Ecto neural progenitor cell (in vitro differentiated cells): Measurements from ENCODE around the gene NOX4.

Experiments
- DNase-seq: peaks from one replicate; pipeline ENCODE4 v3.0.0-alpha.2; 2018; ENCODE audit warnings: low spot score

NOX4 gene

DNA sequence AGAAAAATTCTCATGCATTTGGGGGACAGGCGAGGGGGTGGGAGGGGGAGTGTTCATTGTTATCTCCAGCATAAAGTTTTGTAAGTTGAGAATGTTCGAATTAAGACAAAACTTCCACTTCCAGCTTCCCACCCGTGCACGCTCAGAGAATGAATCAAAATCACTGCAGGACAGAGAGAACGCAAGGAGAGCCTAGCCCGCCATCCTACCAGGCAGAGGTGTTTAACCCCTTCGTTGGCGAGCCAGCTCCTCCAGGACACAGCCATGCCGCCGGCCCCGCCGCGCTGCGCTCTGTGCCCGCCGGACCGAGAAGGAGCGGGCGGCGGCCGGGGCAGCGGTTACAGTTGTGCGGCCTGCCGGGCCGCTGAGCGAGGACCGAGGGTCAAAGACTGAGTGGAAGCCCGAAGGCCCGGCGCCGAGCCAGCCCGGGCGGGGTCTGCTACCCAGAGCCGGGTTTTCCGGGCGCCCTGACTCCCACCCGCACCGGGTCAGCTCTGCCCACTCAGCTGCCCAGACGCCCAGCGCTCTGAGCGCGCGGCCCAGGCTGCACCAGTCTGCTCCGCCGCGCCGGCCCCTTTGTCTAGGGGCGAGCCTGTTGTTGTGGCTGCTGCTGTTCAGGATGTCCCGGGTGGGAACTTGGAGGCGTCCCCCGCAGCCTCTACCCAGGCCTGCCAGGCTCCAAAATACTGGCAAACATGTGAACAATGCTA, at the start of gene NOX4:
TSS of gene NOX4 (minus strand) at position 395 of the 710 bp plus-strand sequence. CDS start at position 266, 129 bp downstream.
- DNase-seq, result peak; percentile 87

DNA sequence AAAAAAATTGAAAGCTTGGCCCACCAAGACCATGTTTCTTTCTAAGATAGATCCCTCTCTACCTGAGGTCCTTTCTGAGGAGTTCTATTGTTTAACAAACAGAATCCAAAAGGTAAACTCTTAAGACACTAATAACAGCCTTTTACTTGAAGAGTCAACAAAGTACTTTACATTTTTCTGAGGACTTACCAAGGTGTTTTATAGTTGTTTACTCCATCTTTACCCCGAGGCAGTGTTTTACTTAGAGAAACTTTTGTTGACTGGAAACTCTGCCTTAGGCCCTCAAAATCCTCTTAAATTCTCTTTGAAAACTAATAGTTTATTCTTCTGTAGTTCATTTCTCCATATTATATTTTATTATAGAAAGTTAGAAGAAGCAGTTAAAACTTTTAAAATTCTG, 49.7 kb upstream of the NOX4 start:
- no peak for DNase-seq

DNA sequence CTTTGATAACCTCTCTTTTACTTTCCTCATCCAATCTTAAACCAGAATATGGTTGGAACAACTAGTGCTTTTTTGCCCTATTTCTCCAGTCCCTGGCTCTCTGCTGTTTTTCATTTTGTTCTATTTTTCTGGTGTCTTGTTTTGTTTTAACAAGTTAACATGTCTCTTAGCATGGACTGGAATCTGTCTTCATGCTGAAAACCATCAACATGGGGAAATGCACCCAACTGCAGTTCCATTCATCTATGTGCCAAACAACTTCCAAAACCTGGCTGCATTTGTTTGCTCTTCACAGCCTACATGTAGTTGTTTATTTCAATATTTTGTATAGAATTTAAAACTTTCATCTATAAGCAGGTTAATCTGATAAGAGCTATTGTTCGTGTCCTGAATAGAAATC, 46.8 kb upstream of the NOX4 start:
- DNase-seq, result no peak

DNA sequence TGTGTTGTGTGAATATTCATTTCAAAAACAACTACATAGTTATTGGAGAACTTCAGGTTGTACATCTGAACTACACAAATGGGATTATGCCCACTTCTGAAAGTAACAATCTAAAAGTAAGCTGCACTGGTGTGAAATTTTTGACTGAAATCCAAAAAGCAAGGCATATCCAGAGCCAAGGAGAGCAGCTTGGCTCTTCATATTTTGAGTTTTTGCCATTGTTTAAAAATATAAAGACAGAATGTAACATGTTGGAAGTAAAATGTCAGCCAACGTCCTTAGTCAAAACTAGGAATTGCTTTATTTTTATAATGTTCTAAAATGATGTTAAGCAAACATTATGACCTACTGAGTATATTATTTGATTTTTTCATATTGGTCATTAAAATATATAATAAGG, 45.8 kb upstream of the NOX4 start:
- no peak for DNase-seq

DNA sequence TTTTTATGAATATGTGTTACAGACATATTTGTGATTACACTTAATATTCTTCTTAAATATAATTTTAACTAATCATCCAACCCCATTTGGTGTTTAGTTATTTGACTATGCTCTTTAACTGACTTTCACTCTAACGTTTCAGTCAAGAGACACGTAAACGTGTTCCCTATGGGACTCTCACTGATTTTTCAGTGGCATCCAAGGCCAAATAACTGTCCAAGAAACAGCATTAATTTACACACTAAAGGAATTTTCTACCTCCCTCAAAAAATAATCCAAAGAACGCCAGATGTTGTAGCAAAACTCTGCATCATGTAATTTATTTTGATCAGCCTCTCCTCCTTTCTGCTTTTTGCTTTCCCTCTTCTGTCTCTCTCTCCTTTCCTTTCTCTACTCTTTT, 44.0 kb upstream of the NOX4 start:
- DNase-seq, result no peak

DNA sequence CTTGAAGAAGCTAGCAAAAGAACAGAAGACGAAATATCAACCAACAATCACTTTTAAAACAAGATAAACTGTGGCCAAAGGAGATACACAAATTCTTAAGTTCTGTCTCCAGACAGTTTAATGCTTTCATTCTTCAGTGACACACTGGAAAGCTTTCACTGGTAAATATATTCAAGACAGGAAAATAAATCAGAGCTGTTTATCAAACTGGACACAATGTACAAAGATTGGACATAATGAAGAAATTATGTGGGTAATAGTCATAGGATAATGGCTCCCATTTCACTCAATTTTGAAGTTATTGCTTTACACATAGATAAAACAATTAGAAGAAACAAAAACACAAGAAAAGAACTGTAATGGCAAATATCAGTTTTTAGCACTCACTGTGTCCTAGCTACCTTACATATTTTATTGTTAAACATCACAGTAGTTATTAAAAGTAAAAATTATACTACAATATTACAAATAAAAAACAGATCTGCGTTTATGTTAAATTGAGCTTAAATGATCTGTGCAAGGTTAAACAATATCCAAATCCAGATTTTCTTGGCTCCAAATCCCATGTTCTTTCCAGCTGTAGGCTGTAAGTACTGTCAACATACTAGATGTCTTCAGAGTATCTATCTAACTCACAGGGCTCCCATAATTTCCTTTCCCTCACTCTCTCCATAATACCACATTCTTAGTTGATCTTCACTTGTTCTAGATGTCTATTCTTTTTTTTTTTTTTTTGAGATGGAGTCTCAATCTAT, 38.6 kb upstream of the NOX4 start:
- DNase-seq, result no peak

DNA sequence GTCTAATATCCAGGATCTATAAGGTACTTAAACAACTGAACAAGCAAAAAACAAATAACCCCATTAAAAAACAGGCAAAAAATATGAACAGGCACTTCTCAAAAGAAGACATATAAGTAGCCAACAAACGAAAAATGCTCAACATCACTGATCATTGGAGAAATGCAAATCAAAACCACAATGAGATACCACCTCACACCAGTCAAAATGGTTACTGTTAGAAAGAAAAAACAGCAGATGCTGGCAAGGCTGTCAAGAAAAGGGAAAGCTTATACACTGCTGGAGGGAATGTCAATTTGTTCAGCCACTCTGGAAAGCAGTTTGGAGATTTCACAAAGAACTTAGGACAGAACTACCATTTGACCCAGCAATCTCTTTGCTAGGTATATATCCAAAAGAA, 30.6 kb upstream of the NOX4 start:
- DNase-seq, result no peak

DNA sequence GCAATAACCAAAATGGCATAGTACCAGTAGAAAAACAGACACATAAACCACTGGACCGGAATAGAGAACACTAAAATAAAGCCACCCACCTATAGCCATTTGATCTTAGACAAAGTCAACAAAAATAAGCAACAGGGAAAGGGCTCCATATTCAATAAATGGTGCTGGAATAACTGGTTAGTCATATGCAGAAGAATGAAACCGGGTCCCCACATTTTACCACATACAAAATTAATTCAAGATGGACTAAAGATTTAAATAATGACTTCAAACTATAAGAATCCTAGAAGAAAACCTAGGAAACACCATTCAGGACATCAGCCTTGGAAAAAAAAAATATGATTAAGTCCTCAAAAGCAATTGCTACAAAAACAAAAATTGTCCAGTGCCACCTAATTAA, 30.1 kb upstream of the NOX4 start:
- no peak for DNase-seq

DNA sequence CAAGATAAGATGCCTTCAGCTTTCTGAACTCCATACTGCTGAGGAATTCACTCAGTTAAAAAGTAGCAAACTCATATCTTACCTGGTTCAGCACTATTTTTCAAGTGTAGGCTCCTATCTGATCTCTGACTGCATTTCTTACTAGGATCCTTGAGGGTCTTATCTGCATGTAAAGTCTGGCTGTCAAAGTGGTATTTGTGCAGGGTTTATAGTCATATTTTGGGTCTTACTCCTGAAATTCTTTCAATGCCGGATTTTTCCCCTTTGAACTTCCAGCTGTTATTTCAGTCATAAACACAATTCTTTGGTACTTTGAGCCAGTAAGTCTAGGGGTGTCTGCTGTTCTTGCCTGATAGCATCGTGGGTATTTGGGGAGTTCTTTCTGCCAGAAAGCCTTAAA, 25.3 kb upstream of the NOX4 start:
- DNase-seq, result no peak

DNA sequence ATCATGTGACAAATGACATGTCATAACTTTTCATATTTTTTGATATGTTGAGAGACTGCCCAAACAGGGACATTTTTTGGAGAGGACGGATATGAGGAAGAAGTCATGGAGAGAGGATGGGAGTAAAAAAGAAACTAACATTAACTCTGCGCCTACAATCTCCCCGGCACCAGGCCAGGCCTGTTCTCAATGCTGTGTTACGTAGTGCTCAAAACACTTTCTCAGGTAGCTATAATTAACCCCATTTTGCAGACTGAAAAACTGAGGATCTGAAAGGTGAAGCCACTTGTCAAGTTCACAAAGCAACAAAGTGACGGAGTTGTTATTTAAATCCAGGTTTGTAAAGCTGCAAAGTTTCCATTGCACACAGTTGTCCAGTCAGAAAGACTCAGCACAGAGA, 17.4 kb upstream of the NOX4 start:
- DNase-seq, result no peak

DNA sequence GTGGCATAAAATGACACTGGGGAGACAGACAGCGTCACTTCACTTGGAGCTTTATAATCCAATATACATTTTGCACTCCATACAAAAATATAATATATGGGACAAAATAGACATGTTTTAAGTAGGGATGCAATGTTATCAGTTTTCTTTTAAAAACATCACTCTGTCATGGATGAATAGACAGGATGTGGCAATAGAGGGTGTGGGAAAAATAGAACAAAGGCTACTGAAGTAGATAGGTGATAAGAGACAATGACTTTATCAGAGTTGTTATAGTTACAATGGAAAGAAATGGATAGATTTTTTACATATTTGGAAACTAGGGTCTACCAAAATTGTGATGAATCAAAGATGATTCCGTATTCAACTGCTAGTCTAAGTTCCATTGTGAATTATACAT, 13.1 kb upstream of the NOX4 start:
- no peak for DNase-seq

DNA sequence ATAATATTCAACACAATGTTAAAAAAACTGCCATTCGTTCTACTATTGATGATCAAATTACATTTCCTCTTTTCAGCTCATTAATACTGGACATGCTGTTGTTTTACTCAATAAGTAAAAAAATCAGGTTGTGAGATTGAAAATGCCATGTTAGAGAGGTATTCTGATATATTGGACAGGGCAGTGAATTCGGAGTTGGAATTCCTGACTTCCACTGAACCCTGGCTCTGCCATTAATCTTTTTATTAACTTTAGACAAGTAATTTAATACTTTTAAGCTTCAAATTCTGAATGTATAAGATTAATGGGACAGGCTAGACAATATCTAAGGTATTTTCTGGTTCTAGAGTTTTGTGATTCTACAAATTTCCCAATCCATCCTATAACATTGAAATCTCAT, 12.2 kb upstream of the NOX4 start:
- no peak for DNase-seq

DNA sequence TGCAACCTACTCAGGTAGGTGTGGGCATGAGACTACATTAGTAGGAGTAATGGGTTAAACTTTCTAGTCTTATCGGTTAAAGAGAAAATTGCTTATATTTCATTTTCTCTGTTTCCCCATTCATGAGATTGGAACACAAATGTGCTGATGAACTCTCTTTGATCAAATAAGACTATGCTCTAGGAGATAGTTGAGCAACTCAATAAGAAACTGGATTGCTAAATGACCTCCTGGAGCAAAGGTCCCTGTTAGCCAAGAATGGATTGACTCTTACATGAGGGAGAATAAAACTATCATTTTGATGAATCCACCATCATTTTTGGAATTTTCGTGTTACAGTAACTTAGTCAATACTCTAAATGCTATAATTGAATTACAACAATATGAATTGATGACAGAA, 11.1 kb upstream of the NOX4 start:
- DNase-seq, result no peak

DNA sequence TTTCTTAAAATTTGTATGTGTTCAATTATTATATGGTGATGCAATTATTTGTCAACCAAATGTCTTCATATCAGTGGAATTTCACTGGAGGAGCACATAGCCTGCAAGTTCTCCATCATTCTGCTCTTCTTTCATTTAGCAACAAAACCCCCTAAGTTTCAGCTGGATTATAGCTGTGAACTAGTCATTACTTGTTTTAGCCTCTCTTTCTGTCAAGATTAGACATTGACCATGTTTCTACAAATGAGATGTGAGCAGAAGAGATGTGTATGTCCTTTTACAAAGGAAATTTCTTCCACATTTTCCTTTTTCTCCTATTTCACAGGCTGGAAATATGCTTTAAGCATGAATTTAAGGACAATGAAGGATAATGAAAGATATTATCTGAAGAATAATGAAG, 9.2 kb upstream of the NOX4 start:
- DNase-seq, result no peak

DNA sequence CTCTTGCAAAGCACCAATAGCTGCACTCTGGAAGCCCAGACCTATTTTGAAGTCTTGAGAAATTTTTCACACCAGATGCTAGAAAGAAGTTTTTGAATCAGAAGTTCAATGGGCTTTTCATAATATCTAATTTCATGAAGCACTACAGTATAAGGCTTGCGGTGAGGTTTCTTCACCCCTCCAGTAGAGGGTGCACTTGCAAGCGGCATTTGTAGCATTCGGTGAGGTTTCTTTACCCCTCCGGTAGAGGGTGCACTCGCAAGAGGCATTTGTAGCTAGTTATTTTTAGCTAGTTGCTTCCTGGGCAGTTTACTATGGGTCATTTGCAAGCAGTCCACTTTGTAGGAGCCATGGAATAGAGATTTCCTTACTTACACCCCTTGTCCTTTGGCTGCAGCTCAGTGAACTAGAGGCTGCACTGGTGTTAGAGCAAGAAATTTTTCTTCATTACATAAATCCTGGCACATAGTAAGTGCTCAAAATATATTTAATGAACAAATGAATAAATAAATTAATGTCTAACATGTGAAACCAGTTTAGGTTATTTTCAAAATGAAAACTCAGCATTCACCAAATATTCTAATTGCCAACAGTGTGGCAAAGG, 7.8 kb upstream of the NOX4 start:
- no peak for DNase-seq

DNA sequence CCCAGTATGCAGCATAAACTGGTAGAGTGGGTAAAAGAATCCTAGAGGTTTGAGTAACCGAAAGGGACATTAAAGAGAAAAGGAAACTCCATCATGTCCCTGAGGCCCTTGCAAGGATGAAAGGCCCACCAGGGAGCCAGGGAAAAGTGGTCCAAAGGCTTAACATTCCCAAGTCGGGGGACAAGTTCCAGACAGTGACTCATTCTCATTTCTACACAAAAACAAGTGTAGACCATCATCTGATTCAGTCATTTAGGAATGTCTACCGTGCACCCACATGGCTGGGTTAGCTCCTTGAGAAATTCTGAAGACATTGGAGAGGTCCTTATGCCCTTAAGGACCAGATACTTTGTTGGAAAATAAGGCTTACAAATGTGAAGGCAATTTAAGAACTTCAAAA, 4.8 kb upstream of the NOX4 start:
- no peak for DNase-seq

DNA sequence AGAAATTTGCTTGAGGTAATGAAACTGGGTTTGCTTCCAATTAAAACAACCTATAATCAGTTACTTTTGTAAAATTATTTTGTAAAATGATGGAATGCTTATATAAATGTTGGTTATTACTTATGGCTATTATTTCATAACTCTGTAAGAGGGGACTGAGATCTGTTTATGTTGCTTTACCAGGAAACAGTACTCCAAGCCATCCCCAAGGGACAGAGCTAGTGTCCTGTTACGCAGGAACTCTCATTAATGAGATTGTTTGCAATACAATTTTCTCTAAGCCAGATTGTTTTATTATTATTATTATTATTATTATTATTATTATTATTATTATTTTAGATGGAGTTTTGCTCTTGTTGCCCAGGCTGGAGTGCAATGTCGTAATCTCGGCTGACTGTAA, 2.3 kb upstream of the NOX4 start:
- no peak for DNase-seq

DNA sequence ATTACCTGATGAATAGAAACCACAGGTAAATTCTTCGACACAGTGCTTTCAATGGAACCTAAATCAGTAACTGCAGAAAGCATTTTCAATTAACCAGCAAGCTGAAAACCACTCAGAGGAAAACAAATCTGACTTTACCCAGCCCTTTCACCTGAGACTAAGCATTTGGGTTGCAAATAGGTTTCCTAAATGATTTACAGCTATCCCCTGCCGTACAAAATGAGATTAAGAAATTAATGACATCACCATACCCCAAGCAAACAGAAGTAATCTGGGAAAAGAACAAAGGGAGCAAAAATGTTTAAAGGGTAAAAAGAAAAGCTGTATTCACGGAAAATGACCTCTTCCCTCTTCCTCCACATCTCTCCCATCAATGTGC, 584 bp downstream of the NOX4 start:
- DNase-seq, result no peak

DNA sequence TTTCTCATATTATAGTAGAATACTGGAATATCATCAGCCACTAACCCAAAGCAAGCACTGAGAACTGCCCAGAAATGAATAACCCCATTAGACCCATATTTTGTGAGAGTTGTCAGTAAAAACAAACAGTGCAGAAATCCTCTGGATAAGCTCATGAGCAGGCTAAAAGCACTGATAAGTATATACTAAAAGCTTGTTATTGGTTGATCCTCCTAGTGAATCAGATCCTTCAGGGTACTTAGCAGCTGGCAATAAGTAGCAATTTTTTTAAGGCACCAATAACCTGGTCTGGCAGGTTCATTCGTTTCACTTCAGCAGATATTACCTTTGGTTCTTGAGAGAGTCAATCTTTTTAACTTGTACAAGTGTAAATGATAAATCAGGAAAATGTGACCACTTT, 1.2 kb downstream of the NOX4 start:
- DNase-seq, result no peak

DNA sequence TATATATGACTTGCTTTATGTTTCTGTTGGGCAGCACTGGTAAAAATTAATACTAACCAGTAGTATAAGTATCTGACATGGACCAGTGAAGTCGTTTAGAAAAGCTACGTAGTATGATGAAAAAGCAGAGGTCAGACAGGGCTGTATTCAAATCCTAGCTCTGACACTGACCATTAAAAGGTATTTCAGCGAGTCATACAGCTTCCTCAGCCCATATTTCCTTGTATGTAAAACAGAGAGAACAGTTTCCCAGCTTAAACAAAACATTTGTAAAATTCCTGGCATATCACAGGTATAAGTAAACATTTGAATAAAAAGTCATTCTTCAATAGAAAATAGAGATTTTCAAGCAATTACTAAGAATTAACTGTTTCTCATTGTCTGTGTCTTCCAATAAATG, 4.2 kb downstream of the NOX4 start:
- no peak for DNase-seq

DNA sequence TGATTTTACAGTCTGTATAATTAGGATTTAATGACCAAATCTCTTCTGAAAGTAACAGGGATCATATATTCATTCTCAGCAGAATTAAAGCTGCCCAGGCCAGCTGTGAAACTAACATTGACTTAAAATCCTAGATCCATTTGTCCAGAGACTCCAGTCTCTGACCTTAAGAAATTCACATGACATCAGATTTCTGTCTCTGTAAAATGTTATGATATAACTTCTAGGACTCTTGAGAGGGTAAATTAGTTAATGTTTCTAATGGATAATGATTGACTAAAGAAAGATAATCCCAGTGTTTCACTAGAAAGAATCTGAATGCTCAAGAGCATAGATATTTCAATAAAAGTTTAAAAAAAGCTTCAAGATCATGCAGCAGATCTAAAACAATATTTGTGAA, 6.3 kb downstream of the NOX4 start:
- DNase-seq, result no peak

DNA sequence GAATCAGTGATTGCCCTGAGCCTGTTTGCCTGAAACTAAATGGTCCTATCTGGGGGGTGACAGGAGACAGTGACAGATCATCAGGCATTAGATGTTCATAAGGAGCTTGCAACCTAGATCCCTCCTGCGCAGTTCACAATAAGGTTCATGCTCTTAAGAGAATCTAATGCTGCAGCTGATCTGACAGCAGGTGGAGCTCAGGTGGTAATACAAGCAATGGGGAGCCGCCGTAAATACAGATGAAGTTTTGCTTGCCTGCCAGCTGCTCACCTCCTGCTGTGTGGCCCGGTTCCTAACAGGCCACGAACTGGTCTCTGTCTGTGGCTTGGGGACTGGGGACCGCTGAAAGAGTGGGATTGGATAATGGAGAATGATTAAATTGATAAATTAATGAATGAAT, 14.0 kb downstream of the NOX4 start:
- no peak for DNase-seq

DNA sequence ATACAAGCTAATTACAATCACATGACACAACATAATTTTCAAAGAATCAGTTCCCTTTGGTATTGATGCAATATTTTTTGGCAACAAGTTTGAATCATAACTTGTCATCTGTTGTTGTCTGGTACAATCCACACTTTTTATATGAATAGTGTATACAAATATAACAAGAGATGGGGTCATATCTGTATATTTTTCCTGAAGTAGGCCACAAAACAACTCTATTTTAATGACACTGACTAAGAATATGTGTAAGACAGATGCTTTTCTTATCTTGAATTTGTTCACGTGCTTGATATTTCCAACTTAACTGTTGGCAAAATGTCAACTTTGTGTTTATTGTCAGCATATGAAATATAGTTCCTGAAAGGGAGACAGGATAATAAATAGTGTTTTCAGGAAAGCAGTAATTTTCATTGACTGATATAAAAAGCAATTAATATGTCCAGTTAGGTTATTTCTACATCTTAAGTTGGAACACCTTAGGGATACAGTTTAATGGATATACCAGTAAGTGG, 27.9 kb downstream of the NOX4 start:
- no peak for DNase-seq
